Prostate gland (tissue), 2 donors: ENCODE measurements around the gene KCNQ1. TPM values are rescaled to one million over a fixed set of nuclear protein-coding genes. Genes with fewer than 3 reads are reported as not detected.

Source experiments
- DNase-seq: peaks from one replicate; pipeline ENCODE4 v3.0.0-alpha.2; 2019; ENCODE audit warnings: low spot score
- H3K27ac ChIP-seq, 2 donors: fragments of 200-600 bp; sonication (generic); 2 replicates each; pipeline ENCODE4 v1.5.1; 2017 to 2019
- H3K27me3 ChIP-seq: fragments of 200-600 bp; sonication (generic); replicated peaks from 2 replicates; pipeline ENCODE4 v1.5.1; 2019; ENCODE audit not compliant: insufficient read depth
- H3K36me3 ChIP-seq, 2 donors: fragments of 200-600 bp; sonication (generic); 1 replicate in 1 of 2; 2 replicates in 1 of 2; pipeline versions ENCODE4 v1.5.1 to v1.8.1; 2017 to 2019
- H3K4me1 ChIP-seq: fragments of 200-600 bp; sonication (generic); replicated peaks from 2 replicates; pipeline ENCODE4 v1.5.1; 2019
- H3K4me3 ChIP-seq, 2 donors: fragments of 200-600 bp; sonication (generic); 2 replicates each; pipeline ENCODE4 v1.5.1; 2017 to 2019
- H3K9me3 ChIP-seq: fragments of 200-600 bp; sonication (generic); 2 replicates; pipeline ENCODE4 v1.5.1; 2017
- POLR2A ChIP-seq: fragments of 450-650 bp; IDR thresholded peaks from one replicate; pipeline ENCODE4 v1.6.1; 2016; ENCODE audit warnings: antibody characterized with exemption, mild to moderate bottlenecking
- POLR2AphosphoS5 ChIP-seq: sonication (generic); formaldehyde crosslinking; IDR thresholded peaks from one replicate; pipeline ENCODE4 v1.6.1; 2017; ENCODE audit warnings: antibody characterized with exemption
- WGBS: methylation state at CpG from one replicate; pipeline ENCODE4 v1.1.5; 2018; 5-methylcytosine and 5-hydroxymethylcytosine counted together
- intact Hi-C: fragments of 100-400 bp; cut with DNase I; formaldehyde crosslinking; loops from one replicate; pipeline ENCODE4 v1.14.2; 2022
- total RNA-seq, 2 donors: library from RNA; depleted of rRNA; stranded (reverse); fragments of >200 nt; gene quantifications; one replicate each; pipeline ENCODE4 v1.1.0, GENCODE V29; 2016
- TF ChIP-seq, protein P1 (sequence below), 4 experiments: fragments of 200-600 bp in 2 of 4; fragments of 450-650 bp in 2 of 4; sonication (generic) in 2 of 4; IDR thresholded peaks; 1 replicate in 3 of 4; 2 replicates in 1 of 4; pipeline ENCODE4 v1.5.1; 2016 to 2019; ENCODE audit warnings: antibody characterized with exemption in 4 of 4, mild to moderate bottlenecking in 2 of 4, moderate library complexity in 2 of 4

The KCNQ1 gene
- total RNA-seq, 2 donors from 2014 or later, result 10.0 to 33.8 TPM

DNA sequence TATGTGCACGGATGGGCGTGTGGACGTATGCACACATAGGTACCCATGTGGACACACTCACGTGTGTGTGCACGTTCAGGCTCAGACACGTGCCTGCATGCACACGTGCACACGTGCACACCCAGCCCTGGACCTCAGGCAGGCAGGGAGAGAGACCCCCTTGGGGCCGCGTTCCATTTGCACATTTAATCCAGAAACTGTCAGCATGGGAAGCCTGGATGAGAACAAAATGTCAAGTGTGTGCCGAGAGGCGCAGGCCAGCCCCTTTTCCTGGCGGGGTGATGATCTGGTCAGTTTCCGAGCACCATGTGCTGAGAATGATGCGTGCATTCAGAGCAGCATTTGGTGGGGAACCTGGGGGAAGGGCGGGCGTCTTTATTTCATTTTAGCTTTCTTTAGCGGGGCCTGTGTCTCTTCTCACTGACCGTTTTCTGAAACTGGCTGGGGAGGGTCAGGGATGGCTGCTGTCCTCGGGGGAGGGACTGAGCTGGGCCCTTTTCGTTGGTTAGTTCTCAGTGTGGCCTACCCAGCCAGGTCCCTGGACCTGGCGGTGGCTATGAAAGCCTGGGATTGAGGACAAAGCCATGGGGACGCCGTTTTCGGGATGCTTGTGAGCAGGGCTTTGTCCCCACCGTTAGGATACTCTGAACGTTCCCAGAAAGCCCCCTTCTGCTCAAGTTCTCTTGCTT, 96.3 kb downstream of the KCNQ1 start:
- H3K36me3 ChIP-seq, result no peaks in the 10 kb centered on the region
- H3K9me3 ChIP-seq, result no peaks in the 10 kb centered on the region
- no peak overlapping the region for H3K27ac ChIP-seq
- intact Hi-C loops, result no loop called here
- WGBS, result 91% methylated on average over 27 of the region's 27 CpGs
- H3K27me3 ChIP-seq, result no peaks in the 10 kb centered on the region
- DNase-seq, result no peak
- TF ChIP-seq POLR2A, result no peak
- no peak for TF ChIP-seq POLR2AphosphoS5
- TF ChIP-seq, protein P1, sequence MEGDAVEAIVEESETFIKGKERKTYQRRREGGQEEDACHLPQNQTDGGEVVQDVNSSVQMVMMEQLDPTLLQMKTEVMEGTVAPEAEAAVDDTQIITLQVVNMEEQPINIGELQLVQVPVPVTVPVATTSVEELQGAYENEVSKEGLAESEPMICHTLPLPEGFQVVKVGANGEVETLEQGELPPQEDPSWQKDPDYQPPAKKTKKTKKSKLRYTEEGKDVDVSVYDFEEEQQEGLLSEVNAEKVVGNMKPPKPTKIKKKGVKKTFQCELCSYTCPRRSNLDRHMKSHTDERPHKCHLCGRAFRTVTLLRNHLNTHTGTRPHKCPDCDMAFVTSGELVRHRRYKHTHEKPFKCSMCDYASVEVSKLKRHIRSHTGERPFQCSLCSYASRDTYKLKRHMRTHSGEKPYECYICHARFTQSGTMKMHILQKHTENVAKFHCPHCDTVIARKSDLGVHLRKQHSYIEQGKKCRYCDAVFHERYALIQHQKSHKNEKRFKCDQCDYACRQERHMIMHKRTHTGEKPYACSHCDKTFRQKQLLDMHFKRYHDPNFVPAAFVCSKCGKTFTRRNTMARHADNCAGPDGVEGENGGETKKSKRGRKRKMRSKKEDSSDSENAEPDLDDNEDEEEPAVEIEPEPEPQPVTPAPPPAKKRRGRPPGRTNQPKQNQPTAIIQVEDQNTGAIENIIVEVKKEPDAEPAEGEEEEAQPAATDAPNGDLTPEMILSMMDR (IDR thresholded peaks at IDR 0.05), result no peak
- H3K4me3 ChIP-seq, result no peak overlapping the region
- H3K4me1 ChIP-seq, result no peaks in the 10 kb centered on the region

DNA sequence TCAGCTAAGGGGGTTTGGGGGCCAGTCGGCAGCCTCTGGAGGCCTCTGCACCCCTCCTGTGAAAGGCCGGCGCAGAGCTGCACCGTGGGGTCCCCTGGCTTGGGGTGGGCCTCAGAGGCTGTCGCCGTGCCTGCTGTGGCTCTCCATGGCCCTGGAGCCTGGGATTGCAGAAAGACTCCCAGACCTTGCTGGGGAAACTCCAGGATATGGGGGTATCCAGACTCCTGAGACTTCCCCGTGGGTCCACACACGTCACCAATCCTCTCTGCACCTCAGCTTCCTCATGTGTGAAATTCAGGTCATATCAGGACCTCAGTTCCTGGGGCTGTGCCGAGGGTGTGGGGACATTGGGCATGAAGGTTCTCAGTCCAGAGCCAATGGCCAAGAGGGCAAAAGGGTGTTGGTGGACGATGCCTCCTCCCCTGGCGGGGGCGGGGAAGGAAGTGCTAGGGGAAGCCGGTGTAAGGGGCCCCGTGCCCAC, 97.1 kb downstream of the KCNQ1 start:
- Histone ChIP-seq H3K27me3 (no peaks in the 10 kb centered on the region), H3K36me3 (no peaks in the 10 kb centered on the region), H3K4me3 (no peak overlapping the region), H3K9me3 (no peaks in the 10 kb centered on the region), H3K4me1 (no peaks in the 10 kb centered on the region), H3K27ac (no peak overlapping the region)
- TF ChIP-seq, protein P1 (IDR thresholded peaks at IDR 0.05), result no peak
- no peak for TF ChIP-seq POLR2AphosphoS5
- no peak for TF ChIP-seq POLR2A
- intact Hi-C loops, result no loop called here
- DNase-seq, result no peak
- WGBS, result 88% methylated on average over 14 of the region's 14 CpGs

DNA sequence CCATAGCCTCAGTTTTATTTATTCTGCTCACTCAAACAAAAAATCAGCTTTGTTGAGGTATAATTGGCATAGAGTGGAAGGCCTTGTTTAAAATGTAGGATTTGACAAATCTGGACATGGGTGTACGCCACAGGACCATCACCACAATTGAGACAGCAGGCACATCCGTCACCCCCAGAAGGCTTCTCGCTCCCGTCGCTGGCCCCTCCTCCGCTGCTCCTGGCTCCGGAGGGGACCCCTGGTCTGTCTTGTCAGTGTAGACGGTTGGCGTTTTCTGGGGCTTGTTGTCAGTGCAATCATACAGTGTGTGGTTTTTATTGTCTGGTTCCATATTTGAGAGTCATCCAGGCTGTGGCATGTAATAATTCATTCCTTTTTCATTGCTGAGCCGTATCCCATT, 97.6 kb downstream of the KCNQ1 start:
- H3K4me1 ChIP-seq, result no peaks in the 10 kb centered on the region
- no peak overlapping the region for H3K4me3 ChIP-seq
- H3K36me3 ChIP-seq, result no peaks in the 10 kb centered on the region
- intact Hi-C loops, result no loop called here
- no peak overlapping the region for H3K27ac ChIP-seq
- no peak for TF ChIP-seq POLR2A
- H3K27me3 ChIP-seq, result no peaks in the 10 kb centered on the region
- no peak for DNase-seq
- 94% methylated on average over 10 of the region's 10 CpGs for WGBS
- H3K9me3 ChIP-seq, result no peaks in the 10 kb centered on the region

DNA sequence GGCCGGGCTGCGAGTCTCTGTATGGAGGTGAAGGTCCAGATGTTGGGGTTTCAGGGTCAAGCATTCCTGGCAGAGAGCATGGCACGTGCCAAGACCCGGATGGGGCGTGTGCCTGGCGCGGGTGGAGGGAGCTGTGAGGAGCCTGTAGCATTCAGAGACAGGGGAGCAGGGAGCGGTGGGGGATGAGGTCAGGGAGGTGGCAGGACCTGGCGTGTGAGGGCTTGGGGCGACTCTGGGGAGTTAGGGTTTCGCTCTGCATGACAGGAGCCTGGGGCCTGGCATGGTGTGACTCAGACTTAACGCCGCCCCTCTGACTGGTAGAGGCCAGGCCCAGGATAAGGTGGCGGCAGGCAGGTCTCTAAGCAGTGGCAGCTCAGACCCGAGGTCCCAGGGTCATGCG, 103.0 kb downstream of the KCNQ1 start:
- DNase-seq, result no peak
- H3K36me3 ChIP-seq, result no peaks in the 10 kb centered on the region
- TF ChIP-seq, protein P1 (IDR thresholded peaks at IDR 0.05), result no peak
- TF ChIP-seq POLR2AphosphoS5, result no peak
- no peak for TF ChIP-seq POLR2A
- H3K4me3 ChIP-seq, result no peak overlapping the region
- no peaks in the 10 kb centered on the region for H3K9me3 ChIP-seq
- H3K4me1 ChIP-seq, result no peaks in the 10 kb centered on the region
- no peak overlapping the region for H3K27ac ChIP-seq
- 91% methylated on average over 16 of the region's 16 CpGs for WGBS
- intact Hi-C loops, result no loop called here
- H3K27me3 ChIP-seq, result no peaks in the 10 kb centered on the region

DNA sequence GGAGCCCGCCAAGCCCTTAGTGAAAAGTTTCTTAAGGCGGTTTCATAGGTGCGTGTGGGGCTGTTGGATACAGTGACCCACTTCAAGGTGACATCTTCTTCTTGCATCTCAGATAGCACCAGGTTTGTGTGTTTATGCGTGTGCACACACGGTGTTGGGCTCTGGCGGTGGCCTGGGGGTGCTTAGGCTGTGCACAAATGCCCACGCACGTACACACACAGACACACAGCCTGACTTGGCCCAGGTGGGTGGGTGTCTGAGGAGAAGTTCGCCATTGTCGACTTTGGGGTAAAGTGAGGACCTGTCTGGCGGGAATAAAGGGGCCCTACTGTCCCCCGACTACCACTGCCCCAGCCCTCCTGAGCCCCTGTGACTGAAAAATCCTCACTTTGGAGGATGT, 103.8 kb downstream of the KCNQ1 start:
- H3K27me3 ChIP-seq, result no peaks in the 10 kb centered on the region
- WGBS, result over 99% methylated on average over 12 of the region's 12 CpGs
- no peak for TF ChIP-seq POLR2AphosphoS5
- TF ChIP-seq, protein P1 (IDR thresholded peaks at IDR 0.05), result no peak
- no peak for TF ChIP-seq POLR2A
- no peaks in the 10 kb centered on the region for H3K9me3 ChIP-seq
- DNase-seq, result no peak
- no peak overlapping the region for H3K4me3 ChIP-seq
- H3K27ac ChIP-seq, result no peak overlapping the region
- no peaks in the 10 kb centered on the region for H3K36me3 ChIP-seq
- H3K4me1 ChIP-seq, result no peaks in the 10 kb centered on the region
- intact Hi-C loops, result no loop called here
